ENCODE data around the gene KCNE4.

The KCNE4 gene

DNA sequence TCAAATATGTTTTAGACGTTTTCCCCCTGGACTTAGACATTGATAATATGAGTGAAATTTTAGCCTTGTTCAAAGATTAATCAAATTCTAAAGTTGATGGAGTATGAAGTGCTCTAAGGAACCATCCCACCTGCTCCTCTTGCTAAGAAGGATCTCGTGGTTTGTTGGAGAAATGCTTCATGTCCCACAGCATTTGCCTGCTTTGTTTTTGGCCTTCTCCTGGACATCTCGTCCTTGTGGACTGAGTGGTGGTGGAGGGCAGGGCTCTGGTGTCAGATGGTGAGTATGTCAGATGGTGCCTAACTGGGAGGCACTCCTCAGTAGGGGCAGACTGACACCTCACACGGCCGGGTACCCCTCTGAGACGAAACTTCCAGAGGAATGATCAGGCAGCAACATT lies 39.7 kb upstream of the KCNE4 start:
- TF ChIP-seq, protein P1, sequence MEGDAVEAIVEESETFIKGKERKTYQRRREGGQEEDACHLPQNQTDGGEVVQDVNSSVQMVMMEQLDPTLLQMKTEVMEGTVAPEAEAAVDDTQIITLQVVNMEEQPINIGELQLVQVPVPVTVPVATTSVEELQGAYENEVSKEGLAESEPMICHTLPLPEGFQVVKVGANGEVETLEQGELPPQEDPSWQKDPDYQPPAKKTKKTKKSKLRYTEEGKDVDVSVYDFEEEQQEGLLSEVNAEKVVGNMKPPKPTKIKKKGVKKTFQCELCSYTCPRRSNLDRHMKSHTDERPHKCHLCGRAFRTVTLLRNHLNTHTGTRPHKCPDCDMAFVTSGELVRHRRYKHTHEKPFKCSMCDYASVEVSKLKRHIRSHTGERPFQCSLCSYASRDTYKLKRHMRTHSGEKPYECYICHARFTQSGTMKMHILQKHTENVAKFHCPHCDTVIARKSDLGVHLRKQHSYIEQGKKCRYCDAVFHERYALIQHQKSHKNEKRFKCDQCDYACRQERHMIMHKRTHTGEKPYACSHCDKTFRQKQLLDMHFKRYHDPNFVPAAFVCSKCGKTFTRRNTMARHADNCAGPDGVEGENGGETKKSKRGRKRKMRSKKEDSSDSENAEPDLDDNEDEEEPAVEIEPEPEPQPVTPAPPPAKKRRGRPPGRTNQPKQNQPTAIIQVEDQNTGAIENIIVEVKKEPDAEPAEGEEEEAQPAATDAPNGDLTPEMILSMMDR (IDR thresholded peaks at IDR 0.05; ENCODE audit: low read depth, low read length), result no peak
- H3K4me3 ChIP-seq (ENCODE audit: low read depth, low read length), result no peak overlapping the region

GRCh38 chr2:223019390-223019930 lies 32.5 kb upstream of the KCNE4 start:
- no peak overlapping the region for H3K4me3 ChIP-seq (ENCODE audit: low read depth, low read length)

GRCh38 chr2:223019987-223020717 lies 31.8 kb upstream of the KCNE4 start:
- no peak overlapping the region for H3K4me3 ChIP-seq (ENCODE audit: low read depth, low read length)
- TF ChIP-seq, protein P1 (IDR thresholded peaks at IDR 0.05; ENCODE audit: low read depth, low read length), result no peak

More at GRCh38 chr2:223019390-223019930, 32.5 kb upstream of the KCNE4 start:
- TF ChIP-seq, protein P1 (IDR thresholded peaks at IDR 0.05; ENCODE audit: low read depth, low read length), result no peak

DNA sequence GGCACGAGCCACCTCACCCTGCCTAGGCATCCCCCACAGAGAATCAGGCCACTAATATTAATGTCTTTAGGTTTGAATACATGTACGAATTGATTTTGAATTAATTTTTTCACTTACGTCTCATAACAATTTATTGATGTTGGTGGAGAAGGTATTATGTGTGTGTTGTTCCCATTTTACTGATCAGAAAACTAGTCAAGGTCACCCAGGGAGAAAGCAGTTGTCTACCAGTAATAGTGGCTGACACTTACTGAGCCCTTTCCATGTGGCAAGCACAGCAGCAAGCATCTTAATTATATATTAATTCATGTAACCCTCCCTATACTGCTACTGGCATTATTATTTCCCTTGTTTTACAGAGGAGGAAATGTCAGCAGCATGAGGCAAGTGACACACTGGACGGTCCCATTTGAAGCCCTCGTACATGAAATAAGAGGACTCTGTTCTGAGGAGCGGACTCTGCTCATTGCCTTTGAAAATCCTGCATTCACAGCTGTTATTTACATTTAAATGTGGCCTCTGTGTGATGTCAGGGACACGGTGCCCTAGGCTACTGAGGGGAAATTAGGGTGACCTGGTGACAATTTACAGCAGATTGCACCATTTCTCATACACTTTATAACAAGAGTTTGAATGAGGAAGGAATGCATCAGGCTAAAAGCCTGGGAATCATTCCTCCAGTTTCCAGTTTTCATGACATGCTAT lies 30.9 kb upstream of the KCNE4 start:
- no peak overlapping the region for H3K4me3 ChIP-seq (ENCODE audit: low read depth, low read length)
- TF ChIP-seq, protein P1 (IDR thresholded peaks at IDR 0.05; ENCODE audit: low read depth, low read length), result no peak

GRCh38 chr2:223026357-223027110 lies 25.5 kb upstream of the KCNE4 start:
- no peak overlapping the region for H3K4me3 ChIP-seq (ENCODE audit: low read depth, low read length)
- TF ChIP-seq, protein P1 (IDR thresholded peaks at IDR 0.05; ENCODE audit: low read depth, low read length), result no peak

GRCh38 chr2:223027442-223027841 lies 24.5 kb upstream of the KCNE4 start:
- TF ChIP-seq, protein P1 (IDR thresholded peaks at IDR 0.05; ENCODE audit: low read depth, low read length), result no peak
- H3K4me3 ChIP-seq (ENCODE audit: low read depth, low read length), result no peak overlapping the region
